Amygdala (tissue), 56 donors: Measurements from ENCODE around the gene ROS1.
"Not testable (repeated sequence)": the region's sequence is repeated elsewhere in the genome, so short reads cannot be mapped to it uniquely, and the experiment has no call there.

Experiments
- DNase-seq, 56 donors: peaks; one replicate each; lab custom pipeline; 2025; lab: John Stamatoyannopoulos, UW

The ROS1 gene

GRCh38 chr6:117270055-117270842 lies 155.5 kb downstream of the ROS1 start:
- DNase-seq: no peak

GRCh38 chr6:117269638-117270054 lies 156.1 kb downstream of the ROS1 start:
- DNase-seq: no peak

- DNase-seq: no peak
Measured at GRCh38 chr6:117268924-117269323, 156.8 kb downstream of the ROS1 start.

DNA sequence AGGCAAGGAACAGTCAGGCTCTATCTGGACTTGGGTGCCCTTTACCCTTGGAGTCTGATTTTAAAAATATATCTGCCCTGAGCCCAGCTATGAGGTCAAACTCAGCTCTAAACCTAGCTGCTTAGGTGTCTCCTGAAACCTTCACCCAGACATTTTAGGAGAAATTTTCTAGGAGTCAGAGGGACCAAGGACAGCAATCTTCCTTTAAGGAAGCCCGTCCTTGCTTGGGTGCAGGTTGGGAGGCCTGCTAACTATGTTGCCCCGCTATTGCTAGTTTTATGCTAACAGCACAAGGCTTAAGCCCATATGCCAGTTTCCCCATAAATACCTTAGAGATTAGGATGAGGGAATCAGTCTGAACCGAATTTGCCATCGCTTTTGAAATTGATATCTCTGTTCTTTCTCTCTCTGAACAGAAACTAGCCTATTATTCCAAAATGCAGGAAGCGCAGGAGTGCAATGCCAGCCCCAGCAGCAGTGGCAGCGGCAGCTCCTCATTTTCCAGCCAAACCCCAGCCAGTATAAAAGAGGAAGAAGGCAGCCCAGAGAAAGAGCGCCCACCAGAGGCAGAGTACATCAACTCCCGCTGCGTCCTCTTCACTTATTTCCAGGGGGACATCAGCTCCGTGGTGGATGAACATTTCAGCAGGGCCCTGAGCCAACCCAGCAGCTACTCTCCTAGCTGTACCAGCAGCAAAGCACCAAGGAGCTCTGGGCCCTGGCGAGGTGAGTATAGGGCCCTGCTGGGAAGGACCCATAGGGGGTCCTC lies 157.8 kb downstream of the ROS1 start:
- no peak for DNase-seq

DNA sequence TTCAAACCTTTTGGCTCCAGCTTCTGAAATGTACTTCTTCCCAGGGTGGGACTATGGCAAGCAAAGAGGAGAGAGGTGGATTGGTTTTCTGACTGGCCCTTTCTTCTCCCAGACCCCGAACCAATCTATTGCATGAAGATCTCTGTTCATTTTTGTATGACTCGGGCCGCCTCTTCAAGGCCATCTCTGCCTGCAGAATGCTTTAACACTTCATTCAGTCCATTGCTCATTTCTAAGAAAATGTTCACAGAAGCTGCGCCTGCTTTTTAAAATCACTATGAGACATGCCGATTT lies 158.7 kb downstream of the ROS1 start:
- no peak for DNase-seq

DNA sequence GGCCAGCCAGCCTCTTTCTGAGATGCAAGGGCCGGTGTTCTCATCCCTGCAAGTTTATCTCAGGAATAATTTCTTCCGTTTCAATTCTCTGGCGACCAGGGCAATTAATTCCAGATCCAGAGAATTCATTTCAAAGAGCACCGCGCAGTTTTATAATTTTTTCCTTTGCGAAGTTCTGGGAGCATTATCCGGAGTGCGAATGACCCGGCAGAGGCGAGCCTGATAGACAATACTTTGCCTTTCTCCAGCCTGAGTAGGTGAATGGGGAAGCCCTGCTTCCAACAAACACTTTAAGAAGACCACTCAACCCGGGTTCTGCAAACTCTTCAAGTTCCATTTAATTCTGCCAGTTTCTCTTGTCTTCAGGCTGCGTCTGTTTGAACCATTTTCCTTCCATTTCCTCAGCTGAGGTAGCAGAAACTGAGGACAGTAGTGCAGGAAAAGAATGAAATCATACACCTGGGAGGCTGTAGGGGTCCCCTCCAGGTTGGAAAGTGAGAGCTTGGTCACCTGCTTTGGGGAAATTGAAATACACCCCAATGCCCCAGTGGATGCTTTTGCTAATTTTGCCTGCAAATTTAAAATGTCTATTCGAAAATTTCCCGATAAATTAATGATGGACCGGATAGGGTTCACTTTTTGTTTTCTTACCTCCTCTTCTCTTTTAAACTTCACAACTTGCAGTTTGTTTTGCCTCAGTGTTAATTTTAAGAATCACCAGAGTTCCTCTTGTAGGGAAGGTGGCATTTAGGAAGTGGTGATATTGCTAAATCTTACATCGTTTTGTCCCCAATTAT lies 159.3 kb downstream of the ROS1 start:
- no peak for DNase-seq

DNA sequence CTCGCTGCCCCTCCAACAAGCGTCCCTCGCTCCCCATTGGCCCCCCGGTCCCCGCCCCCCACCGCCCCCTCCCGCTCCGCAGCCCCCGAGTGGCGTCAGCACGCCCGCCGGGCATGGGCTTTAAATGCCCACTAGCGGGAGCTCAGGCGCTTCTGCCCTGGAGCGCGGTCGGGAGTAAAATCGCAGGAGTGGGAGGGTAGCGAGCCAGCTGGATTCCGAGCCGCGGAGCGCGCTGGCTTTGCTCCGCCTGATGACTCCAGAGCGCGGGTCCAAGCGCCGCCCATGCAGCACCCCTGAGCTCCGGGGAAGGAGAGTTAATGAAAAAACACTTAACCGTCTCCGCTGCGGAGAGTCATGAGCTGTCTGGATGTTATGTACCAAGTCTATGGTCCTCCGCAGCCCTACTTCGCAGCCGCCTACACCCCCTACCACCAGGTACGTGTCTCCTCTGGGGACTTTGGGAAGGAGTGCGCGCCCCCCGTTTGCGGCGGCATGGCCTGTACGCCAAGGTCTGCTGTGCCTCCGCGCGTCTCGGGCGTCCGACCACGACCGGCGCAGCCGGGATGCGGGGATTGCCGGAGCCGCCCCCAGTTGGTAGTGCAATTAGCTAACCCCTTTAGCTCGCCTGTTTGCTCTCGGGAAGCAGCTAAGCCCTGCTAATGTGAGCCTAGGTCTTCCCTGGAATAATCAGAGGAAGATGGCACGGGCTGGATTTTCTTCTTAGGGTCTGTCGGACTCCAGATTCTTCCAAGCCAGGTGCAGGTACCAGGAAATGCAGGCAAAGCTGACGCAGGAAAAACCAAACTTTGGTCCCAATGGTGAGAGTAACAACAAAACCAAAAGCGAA lies 160.1 kb downstream of the ROS1 start, which contains the start of gene VGLL2:
Gene VGLL2, plus strand, starts transcription at position 149 of the 847 bp plus-strand sequence. Its CDS starts 206 bp downstream, at position 355.
- peak in 8 of 56 donors; percentile 4 to 20 (median 10) for DNase-seq

DNA sequence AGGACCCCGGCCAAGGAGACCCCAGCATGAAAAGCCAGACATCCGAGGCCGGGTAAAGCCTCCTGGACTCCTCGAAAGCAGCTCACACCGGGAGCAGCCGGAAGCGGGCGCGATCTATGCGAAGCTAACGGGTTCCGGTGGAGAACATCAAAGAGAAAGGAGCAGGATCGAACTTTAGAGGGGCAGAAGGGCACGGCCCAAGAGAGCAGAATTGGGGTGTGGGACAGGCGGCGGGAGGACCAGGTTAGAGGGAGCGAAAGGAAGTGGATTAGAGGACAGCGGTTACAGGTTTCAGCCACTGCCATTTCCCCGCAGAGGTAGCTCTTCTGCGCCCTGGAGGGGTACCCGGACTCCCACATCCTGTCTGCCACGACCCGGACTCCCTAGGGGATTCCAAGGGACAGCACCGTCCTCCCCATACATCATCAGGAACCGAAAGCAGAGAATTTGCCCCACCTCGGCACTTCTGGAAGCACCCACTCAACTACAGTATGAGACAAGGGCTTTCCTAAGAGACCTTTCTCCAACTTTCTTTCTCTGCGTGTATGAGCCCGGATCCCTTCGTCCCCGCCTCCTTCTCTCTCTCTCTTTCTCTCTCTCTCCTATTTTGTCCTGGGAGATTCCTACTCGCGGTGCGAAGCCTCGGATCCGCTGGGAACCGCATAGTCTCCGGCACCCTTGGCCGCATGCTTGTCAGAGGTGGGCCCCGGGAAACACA lies 160.9 kb downstream of the ROS1 start:
- no peak for DNase-seq

DNA sequence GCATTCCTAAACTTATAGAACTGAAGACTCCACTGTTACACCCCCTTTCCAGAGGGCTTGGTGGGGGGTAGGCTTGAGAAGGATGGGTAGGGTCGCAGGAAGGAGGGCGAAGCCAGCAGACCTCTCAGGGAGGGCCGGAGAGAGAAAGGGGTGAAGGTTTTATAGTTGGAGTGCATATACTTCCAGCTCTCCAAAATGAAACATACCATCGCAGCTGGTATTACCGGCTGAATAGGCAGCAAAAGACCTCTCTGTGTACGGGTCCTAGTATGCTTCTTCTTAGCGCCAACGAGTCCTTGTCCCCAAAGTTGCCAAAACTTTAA lies 161.4 kb downstream of the ROS1 start:
- no peak for DNase-seq

DNA sequence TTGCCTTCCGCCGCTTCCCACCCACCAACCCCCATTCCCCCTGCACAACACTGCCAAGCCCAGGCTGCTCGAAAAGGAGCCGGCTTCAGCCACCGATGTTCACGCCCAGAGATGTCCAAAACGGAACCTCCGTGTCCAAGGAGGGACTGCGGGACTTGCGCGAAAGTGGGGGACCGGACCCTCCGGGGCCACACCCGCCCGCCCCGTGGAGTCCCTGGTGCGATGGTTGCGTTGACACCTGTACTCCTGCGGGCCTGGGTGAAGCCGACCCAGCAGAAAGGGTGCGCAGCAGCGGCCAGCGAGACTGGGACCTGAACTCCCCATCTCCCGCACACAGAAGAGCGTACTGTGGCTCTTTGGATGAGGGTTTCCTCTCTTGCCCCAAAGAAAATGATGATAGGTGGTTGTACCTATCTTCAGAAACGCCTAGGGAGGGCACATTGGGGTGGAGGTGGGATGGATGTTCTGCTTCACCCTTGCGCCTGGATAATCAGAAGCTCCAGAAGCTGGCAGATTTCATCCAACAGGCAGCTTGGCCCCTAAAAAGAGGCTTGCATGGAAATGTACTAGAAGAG lies 162.3 kb downstream of the ROS1 start:
- DNase-seq: no peak

DNA sequence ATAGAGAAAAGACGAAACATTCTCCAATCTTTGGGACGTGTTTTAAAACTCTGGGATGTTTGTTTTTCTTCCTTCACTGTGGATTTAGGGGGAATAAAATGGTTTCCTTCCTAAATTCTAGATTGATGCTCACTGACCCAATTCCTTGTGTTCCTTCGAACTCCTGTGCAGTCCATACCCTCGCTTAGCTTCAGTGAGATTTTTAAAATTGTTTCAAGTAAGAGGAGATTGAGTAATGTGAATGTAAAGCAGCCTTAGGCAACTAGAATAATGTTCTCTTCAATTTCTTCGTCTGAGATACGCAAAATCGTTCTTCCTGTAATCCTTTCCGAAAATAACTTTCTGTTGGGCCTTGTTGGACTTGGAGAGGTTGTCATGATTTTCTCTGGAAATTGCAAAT lies 162.9 kb downstream of the ROS1 start:
- no peak for DNase-seq

DNA sequence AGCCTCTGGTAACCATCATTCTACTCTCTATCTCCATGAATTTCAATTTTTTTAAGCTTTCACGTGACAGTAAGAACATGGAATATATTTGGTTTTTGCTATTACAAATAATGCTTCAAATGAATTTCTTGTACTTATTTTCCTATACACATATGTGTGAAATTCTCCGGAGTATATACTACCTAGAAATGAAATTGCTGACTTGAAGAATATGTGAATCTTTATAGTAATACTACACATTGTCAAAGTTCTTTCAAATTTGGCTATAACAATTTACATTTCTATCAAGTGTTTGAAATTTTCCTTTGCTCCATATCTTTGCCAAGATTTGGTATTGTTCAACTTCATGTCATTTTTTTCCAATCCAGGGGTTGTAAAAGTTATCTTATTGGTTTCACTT lies 172.0 kb downstream of the ROS1 start:
- DNase-seq: no peak

DNA sequence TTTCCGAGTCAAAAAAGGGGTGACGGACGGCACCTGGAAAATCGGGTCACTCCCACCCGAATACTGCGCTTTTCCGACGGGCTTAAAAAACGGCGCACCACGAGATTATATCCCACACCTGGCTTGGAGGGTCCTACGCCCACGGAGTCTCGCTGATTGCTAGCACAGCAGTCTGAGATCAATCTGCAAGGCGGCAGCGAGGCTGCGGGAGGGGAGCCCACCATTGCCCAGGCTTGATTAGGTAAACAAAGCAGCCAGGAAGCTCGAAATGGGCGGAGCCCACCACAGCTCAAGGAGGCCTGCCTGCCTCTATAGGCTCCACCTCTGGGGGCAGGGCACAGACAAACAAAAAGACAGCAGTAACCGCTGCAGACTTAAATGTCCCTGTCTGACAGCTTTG lies 180.8 kb downstream of the ROS1 start:
- DNase-seq: not testable (repeated sequence)

GRCh38 chr6:117244571-117244970 lies 181.2 kb downstream of the ROS1 start:
- not testable (repeated sequence) for DNase-seq
